CD4-positive, alpha-beta T cell treated with Interleukin-17A for 4 hours (primary cell): ENCODE results near the gene BTG1.

ENCODE experiments used
- DNase-seq: peaks from one replicate; pipeline ENCODE4 v3.0.0-alpha.2; 2020; ENCODE audit warnings: mixed read lengths

Gene BTG1

DNA sequence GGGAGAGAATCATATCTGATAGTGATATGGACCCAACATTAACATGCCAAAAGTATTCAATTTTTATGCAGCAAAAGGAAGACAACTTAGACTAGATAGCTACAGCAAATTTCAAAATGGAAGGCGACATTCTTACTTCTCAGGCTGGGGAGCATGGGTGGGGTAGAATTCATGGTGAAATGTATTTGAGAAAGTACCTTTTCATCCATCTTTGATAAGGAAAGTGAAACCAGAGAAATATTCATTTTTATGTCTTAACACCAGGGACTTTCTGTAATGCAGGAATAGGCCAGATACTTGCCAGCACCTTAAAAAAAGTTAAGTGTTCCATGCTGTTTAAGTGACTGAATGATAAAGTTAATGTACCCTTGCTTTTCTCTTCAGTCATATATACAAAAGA lies 13.4 kb downstream of the BTG1 start:
- no peak for DNase-seq

- peak; percentile 27 for DNase-seq
These were observed 14.6 kb downstream of the BTG1 start for GRCh38 chr12:92130999-92131398.

DNA sequence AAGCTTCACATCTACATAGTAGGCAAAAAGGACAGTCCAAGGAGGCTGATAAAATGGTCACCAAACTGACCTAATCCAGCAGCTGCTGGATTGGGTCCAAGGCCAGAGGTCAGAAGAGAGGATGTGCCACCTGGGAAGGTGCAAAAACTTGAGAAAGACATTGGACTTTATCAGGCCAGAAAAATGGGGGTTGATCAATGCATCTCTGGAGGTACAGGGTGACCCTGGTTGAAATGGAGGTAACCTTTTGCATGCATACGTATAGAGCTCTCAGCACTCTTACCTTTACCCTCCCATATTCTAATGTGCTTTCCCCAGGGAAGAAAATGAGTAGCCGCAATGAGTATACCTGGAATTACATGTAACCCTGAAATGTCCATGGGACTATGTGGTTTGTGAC lies 16.0 kb downstream of the BTG1 start:
- no peak for DNase-seq

DNA sequence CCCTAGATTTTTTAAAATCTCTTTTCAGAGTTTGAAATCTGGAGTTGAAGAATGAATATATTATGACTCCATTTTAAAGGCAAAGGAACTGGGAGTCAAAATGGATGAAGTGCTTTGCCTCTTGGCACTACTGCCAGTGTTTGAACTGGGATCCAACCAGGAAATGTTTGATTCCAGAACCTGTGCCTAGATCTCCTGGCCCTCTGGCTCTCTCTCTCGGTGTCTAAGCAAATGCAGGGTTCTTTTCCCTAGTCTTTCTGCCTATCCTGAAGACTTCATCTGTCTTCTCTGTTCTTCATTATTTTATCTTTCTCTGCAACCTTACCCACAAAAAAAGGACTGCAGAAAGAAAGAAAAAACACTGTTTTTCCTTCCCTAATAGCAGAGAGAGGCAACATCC lies 17.0 kb downstream of the BTG1 start:
- no peak for DNase-seq

GRCh38 chr12:92124689-92125029 lies 21.0 kb downstream of the BTG1 start:
- DNase-seq = no peak

GRCh38 chr12:92123780-92124688 lies 21.6 kb downstream of the BTG1 start:
- DNase-seq = no peak

- DNase-seq = no peak
These were observed 22.5 kb downstream of the BTG1 start for GRCh38 chr12:92122941-92123779.

- no peak for DNase-seq
These were observed 23.8 kb downstream of the BTG1 start for GRCh38 chr12:92121826-92122225.

- DNase-seq = no peak
These were observed 26.7 kb downstream of the BTG1 start for GRCh38 chr12:92118826-92119536.

DNA sequence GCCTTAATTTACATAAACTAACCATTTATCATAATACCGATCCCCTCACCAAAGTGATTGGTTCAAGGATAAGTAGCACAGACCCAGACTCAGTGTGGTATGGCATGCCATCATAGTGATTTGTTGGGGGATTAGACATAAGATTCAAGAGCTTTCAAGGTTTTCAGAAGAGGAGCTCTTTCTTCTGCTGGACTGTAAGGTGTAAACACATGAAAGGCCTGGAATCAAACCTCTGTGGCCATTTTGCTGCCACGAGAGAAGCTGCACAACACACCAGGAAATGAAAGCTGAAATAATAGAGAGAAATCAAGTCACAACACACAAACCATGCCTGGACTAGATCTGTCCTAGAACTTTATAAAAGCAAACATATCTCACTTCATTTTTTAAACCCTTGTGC lies 30.8 kb downstream of the BTG1 start:
- no peak for DNase-seq

DNA sequence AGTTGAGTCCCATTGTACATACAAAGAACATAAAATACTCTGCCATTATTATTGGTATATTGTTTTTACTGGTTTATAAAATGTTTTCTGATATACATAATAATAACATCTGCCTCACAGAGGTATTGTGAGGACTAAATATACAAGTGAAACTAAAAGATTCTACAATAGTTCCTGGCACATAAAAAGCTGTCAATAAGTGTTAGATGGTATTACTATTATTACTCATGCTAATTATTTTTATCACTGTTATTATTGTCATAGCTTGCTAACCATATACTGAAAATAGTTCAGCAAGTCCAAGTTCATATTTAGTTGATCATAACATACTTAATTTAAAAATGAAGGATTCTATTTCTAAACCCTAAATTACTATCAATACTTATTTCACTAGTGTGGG lies 34.4 kb downstream of the BTG1 start:
- DNase-seq = no peak

DNA sequence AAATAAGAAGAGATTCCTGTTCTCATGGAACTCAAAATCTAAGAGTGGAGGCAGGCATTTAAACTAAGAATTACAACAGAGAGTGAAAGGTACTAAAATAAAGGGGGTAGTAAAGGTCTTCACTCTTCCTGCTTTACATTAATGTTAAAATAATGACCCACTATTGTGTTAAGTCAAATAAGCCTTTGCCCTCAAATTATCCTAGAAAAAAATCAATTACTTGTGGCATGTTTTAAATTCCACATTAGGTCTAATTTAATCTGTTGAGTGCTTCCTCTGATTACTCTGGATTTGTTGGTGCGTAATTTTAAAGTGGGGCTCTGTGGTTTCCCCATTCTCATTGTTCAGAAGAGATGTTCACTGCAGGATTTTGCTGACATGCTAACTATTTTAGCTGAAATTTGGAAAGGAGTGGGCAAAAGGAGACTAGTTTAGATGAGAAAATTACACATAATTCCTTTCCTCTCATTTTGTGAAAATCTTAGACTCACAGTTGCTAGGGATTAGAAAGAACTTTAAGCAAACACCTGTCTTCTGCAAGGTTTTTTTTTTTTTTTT lies 35.5 kb downstream of the BTG1 start:
- DNase-seq = no peak

GRCh38 chr12:92109613-92110012 lies 36.0 kb downstream of the BTG1 start:
- no peak for DNase-seq

GRCh38 chr12:92108651-92109050 lies 37.0 kb downstream of the BTG1 start:
- DNase-seq = no peak

- DNase-seq = no peak
These were observed 38.0 kb downstream of the BTG1 start for GRCh38 chr12:92107621-92108131.

GRCh38 chr12:92107094-92107493 lies 38.6 kb downstream of the BTG1 start:
- DNase-seq = no peak

GRCh38 chr12:92105676-92106075 lies 40.0 kb downstream of the BTG1 start:
- no peak for DNase-seq

GRCh38 chr12:92105110-92105509 lies 40.5 kb downstream of the BTG1 start:
- no peak for DNase-seq

- DNase-seq = no peak
These were observed 43.0 kb downstream of the BTG1 start for GRCh38 chr12:92102606-92103005.

- DNase-seq = no peak
These were observed 46.9 kb downstream of the BTG1 start for GRCh38 chr12:92098594-92099380.

GRCh38 chr12:92096346-92097136 lies 49.1 kb downstream of the BTG1 start:
- DNase-seq = no peak
